Keratinocyte (primary cell): ENCODE results near the gene GAPVD1. TPM values are rescaled to one million over a fixed set of nuclear protein-coding genes. Genes with fewer than 3 reads are reported as not detected.

ENCODE experiments used
- DNase-seq: peaks from one replicate; pipeline ENCODE4 v3.0.0-alpha.2; 2011; ENCODE audit warnings: low read depth, missing footprints, low spot score
- FAIRE-seq: peaks from 2 replicates; lab custom pipeline; 2011; peaks lifted over from hg19 to GRCh38; lab: Jason Lieb, UNC
- H2AFZ ChIP-seq: 2 replicates; pipeline ENCODE4 v1.6.0; 2012; ENCODE audit warnings: low read length, control low read depth, inconsistent platforms; ENCODE audit not compliant: control insufficient read depth
- H3K27ac ChIP-seq: 2 replicates; pipeline ENCODE4 v1.5.1; 2011; ENCODE audit warnings: low read length; ENCODE audit not compliant: control insufficient read depth, insufficient read depth
- H3K27me3 ChIP-seq: 3 replicates; pipeline ENCODE4 v1.6.0; 2011; ENCODE audit warnings: low read length; ENCODE audit not compliant: control insufficient read depth, insufficient read depth; ENCODE audit errors: extremely low read depth
- H3K36me3 ChIP-seq, 2 experiments: 2 replicates in 1 of 2; 3 replicates in 1 of 2; pipeline ENCODE4 v1.5.1; 2011; ENCODE audit warnings: low read length in 2 of 2, mild to moderate bottlenecking in 1 of 2; ENCODE audit not compliant: control insufficient read depth in 2 of 2, insufficient read depth in 2 of 2; ENCODE audit errors: extremely low read depth in 1 of 2
- H3K4me1 ChIP-seq: 3 replicates; pipeline ENCODE4 v1.5.1; 2011; ENCODE audit warnings: low read length; ENCODE audit not compliant: control insufficient read depth, insufficient read depth; ENCODE audit errors: extremely low read depth
- H3K4me2 ChIP-seq: 3 replicates; pipeline ENCODE4 v1.6.0; 2011; ENCODE audit warnings: low read depth, low read length; ENCODE audit not compliant: control insufficient read depth, insufficient read depth; ENCODE audit errors: extremely low read depth
- H3K4me3 ChIP-seq, 3 experiments: fragments of 200-600 bp in 1 of 3; sonication (generic) in 1 of 3; 2 replicates in 2 of 3; 3 replicates in 1 of 3; pipeline ENCODE4 v1.5.1; 2011 to 2016; ENCODE audit warnings: low read length in 3 of 3, mild to moderate bottlenecking in 3 of 3, control low read depth in 2 of 3, inconsistent platforms in 1 of 3, low read depth in 1 of 3, mixed read lengths in 1 of 3, mixed run types in 1 of 3, moderate library complexity in 1 of 3; ENCODE audit not compliant: control insufficient read depth in 2 of 3, insufficient read depth in 2 of 3; ENCODE audit errors: extremely low read depth in 1 of 3
- H3K79me2 ChIP-seq: 2 replicates; pipeline ENCODE4 v1.6.0; 2012; ENCODE audit warnings: low read length; ENCODE audit not compliant: control insufficient read depth, insufficient read depth
- H3K9ac ChIP-seq: 3 replicates; pipeline ENCODE4 v1.6.0; 2011; ENCODE audit warnings: low read length; ENCODE audit not compliant: control insufficient read depth, insufficient read depth; ENCODE audit errors: extremely low read depth
- H3K9me1 ChIP-seq: 3 replicates; pipeline ENCODE4 v1.6.0; 2011; ENCODE audit warnings: low read length; ENCODE audit not compliant: control insufficient read depth, insufficient read depth; ENCODE audit errors: extremely low read depth
- H3K9me3 ChIP-seq: 2 replicates; pipeline ENCODE4 v1.5.1; 2012; ENCODE audit warnings: low read depth, low read length; ENCODE audit not compliant: control insufficient read depth
- H4K20me1 ChIP-seq: 3 replicates; pipeline ENCODE4 v1.6.0; 2011; ENCODE audit warnings: low read length; ENCODE audit not compliant: control insufficient read depth, insufficient read depth; ENCODE audit errors: extremely low read depth
- EZH2 ChIP-seq: IDR thresholded peaks from one replicate; pipeline ENCODE4 v1.6.1; 2012; ENCODE audit warnings: inconsistent platforms, mild to moderate bottlenecking, low read length, moderate library complexity
- dilution Hi-C: fragments of 300-500 bp; cut with MboI; formaldehyde crosslinking; loops from one replicate; pipeline ENCODE4 v1.7.0; 2020; ENCODE audit warnings: low sequenced_read_pairs; ENCODE audit not compliant: extremely low pct_ligation_motif_present
- polyA plus RNA-seq, 5 experiments: library from polyadenylated mRNA; depleted of rRNA in 3 of 5; stranded (reverse) in 3 of 5; stranded (forward) in 1 of 5; unstranded in 1 of 5; fragments of >200 nt; gene quantifications; 1 replicate in 1 of 5; 2 replicates in 3 of 5; 3 replicates in 1 of 5; pipeline versions ENCODE4 v1.2.1 to v1.2.3, GENCODE V29; 2011 to 2012; ENCODE audit warnings: missing spikeins in 2 of 5, low read depth in 1 of 5, low replicate concordance in 1 of 5
- TF ChIP-seq, protein P1 (sequence below), 3 experiments: IDR thresholded peaks in 1 of 3; conservative IDR thresholded peaks in 1 of 3; optimal IDR thresholded peaks in 1 of 3; 2 replicates in 2 of 3; 3 replicates in 1 of 3; pipeline versions ENCODE3 to v1.5.1; 2011; ENCODE audit warnings: low read length in 3 of 3, mild to moderate bottlenecking in 3 of 3, moderate library complexity in 2 of 3, control low read depth in 1 of 3, inconsistent platforms in 1 of 3; ENCODE audit not compliant: insufficient read depth in 2 of 3; ENCODE audit errors: extremely low read depth in 1 of 3

Gene GAPVD1
- polyA plus RNA-seq, 1 donor (not counting 4 experiments of a cell fraction or from before 2014, with no cell fraction given): 23.2 TPM

- dilution Hi-C loops: no loop called here
- TF ChIP-seq EZH2: no peak
- TF ChIP-seq, protein P1, sequence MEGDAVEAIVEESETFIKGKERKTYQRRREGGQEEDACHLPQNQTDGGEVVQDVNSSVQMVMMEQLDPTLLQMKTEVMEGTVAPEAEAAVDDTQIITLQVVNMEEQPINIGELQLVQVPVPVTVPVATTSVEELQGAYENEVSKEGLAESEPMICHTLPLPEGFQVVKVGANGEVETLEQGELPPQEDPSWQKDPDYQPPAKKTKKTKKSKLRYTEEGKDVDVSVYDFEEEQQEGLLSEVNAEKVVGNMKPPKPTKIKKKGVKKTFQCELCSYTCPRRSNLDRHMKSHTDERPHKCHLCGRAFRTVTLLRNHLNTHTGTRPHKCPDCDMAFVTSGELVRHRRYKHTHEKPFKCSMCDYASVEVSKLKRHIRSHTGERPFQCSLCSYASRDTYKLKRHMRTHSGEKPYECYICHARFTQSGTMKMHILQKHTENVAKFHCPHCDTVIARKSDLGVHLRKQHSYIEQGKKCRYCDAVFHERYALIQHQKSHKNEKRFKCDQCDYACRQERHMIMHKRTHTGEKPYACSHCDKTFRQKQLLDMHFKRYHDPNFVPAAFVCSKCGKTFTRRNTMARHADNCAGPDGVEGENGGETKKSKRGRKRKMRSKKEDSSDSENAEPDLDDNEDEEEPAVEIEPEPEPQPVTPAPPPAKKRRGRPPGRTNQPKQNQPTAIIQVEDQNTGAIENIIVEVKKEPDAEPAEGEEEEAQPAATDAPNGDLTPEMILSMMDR (optimal IDR thresholded peaks at IDR 0.05 in 1 of 3, IDR thresholded peaks at IDR 0.05 in 1 of 3, conservative IDR thresholded peaks at IDR 0.05 in 1 of 3; ENCODE audit: extremely low read depth in 1 of 3, insufficient read depth in 2 of 3, low read length in 3 of 3): no peak
Observed at GRCh38 chr9:125293134-125293533, 31.5 kb downstream of the GAPVD1 start.

GRCh38 chr9:125295657-125296056 lies 34.0 kb downstream of the GAPVD1 start:
- peaks cover 4 to 7% of the 10 kb centered on the region in 2 experiments for H3K36me3 ChIP-seq
- H3K4me1 ChIP-seq: peaks cover 10% of the 10 kb centered on the region
- H3K27me3 ChIP-seq: no peaks in the 10 kb centered on the region
- no peak overlapping the region for H2AFZ ChIP-seq
- peaks cover 66% of the 10 kb centered on the region for H3K79me2 ChIP-seq
- dilution Hi-C loops: no loop called here
- no peaks in the 10 kb centered on the region for H3K9me3 ChIP-seq
- no peak for TF ChIP-seq EZH2
- TF ChIP-seq, protein P1 (optimal IDR thresholded peaks at IDR 0.05 in 1 of 3, IDR thresholded peaks at IDR 0.05 in 1 of 3, conservative IDR thresholded peaks at IDR 0.05 in 1 of 3; ENCODE audit: extremely low read depth in 1 of 3, insufficient read depth in 2 of 3, low read length in 3 of 3): no peak
- H3K9me1 ChIP-seq: peaks cover 3% of the 10 kb centered on the region
- H4K20me1 ChIP-seq: no peaks in the 10 kb centered on the region
- no peak overlapping the region for H3K9ac ChIP-seq
- FAIRE-seq: no peak
- DNase-seq: no peak
- H3K4me3 ChIP-seq: no peak overlapping the region
- H3K4me2 ChIP-seq: no peak overlapping the region
- no peak overlapping the region for H3K27ac ChIP-seq

More at GRCh38 chr9:125293134-125293533, 31.5 kb downstream of the GAPVD1 start:
- DNase-seq (no peak), FAIRE-seq (peak; percentile 69)
- Histone ChIP-seq H3K4me1 (peaks cover 10% of the 10 kb centered on the region), H3K4me2 (peak overlapping the region; percentile 64), H3K9me1 (peaks cover 3% of the 10 kb centered on the region), H3K27me3 (no peaks in the 10 kb centered on the region), H3K9ac (no peak overlapping the region), H3K4me3 (peak overlapping the region in 1 of 3 experiments; percentile 24), H2AFZ (no peak overlapping the region), H3K9me3 (no peaks in the 10 kb centered on the region), H3K79me2 (peaks cover 86% of the 10 kb centered on the region), H3K27ac (no peak overlapping the region), H4K20me1 (no peaks in the 10 kb centered on the region), H3K36me3 (peaks cover 3 to 5% of the 10 kb centered on the region in 2 experiments)
